HepG2 (cell line): Measurements from ENCODE around the gene ITSN2.

Experiments used
- CTCF ChIP-seq: sonication (generic); formaldehyde crosslinking; IDR thresholded peaks from 2 replicates; pipeline ENCODE4 v1.5.0; 2020; ENCODE audit warnings: mild to moderate bottlenecking, missing genetic modification reagents, moderate library complexity
- EZH2 ChIP-seq: conservative IDR thresholded peaks from 2 replicates; pipeline ENCODE4 v1.6.1; 2012; ENCODE audit warnings: mild to moderate bottlenecking, low read depth, low read length, moderate library complexity
- HDAC1 ChIP-seq: sonication (generic); formaldehyde crosslinking; IDR thresholded peaks from 2 replicates; pipeline ENCODE4 v1.5.1; 2020; ENCODE audit warnings: mild to moderate bottlenecking, missing genetic modification reagents
- HDAC2 ChIP-seq: sonication (generic); formaldehyde crosslinking; IDR thresholded peaks from 2 replicates; pipeline ENCODE4 v1.4.0; 2020; ENCODE audit warnings: missing genetic modification reagents
- IRF2 ChIP-seq: IDR thresholded peaks from 2 replicates; pipeline ENCODE4 v1.6.1; 2018; ENCODE audit warnings: missing genetic modification reagents, missing compliant biosample characterization
- JUNB ChIP-seq: sonication (generic); formaldehyde crosslinking; IDR thresholded peaks from 2 replicates; pipeline ENCODE4 v1.8.0; 2022; ENCODE audit warnings: missing genetic modification reagents, mild to moderate bottlenecking, borderline replicate concordance
- KAT7 ChIP-seq: IDR thresholded peaks from 2 replicates; pipeline ENCODE4 v1.6.1; 2018; ENCODE audit warnings: borderline replicate concordance, missing compliant biosample characterization
- NCOA1 ChIP-seq: sonication (generic); formaldehyde crosslinking; IDR thresholded peaks from 2 replicates; pipeline ENCODE4 v1.9.0; 2021; ENCODE audit warnings: missing genetic modification reagents
- POLR2A ChIP-seq, 2 experiments: IDR thresholded peaks; 2 replicates each; pipeline ENCODE4 v1.6.1; 2011; ENCODE audit warnings: low read depth in 2 of 2, low read length in 2 of 2, mild to moderate bottlenecking in 1 of 2, moderate library complexity in 1 of 2; ENCODE audit not compliant: insufficient read depth in 1 of 2
- POLR2AphosphoS5 ChIP-seq: IDR thresholded peaks from 2 replicates; pipeline ENCODE4 v1.6.1; 2012; ENCODE audit warnings: low read depth, low read length
- ZBTB3 ChIP-seq: sonication (generic); formaldehyde crosslinking; IDR thresholded peaks from 2 replicates; pipeline ENCODE4 v1.4.0; 2020; ENCODE audit warnings: low read depth, mild to moderate bottlenecking, moderate library complexity, missing genetic modification reagents, borderline replicate concordance
- ZNF121 ChIP-seq: sonication (generic); formaldehyde crosslinking; IDR thresholded peaks from 2 replicates; pipeline ENCODE4 v1.5.0; 2020; ENCODE audit warnings: mild to moderate bottlenecking, missing genetic modification reagents
- ZNF276 ChIP-seq: sonication (generic); formaldehyde crosslinking; IDR thresholded peaks from 2 replicates; pipeline ENCODE4 v1.4.0; 2020; ENCODE audit warnings: mild to moderate bottlenecking, low read depth, missing genetic modification reagents
- ZNF550 ChIP-seq: sonication (generic); formaldehyde crosslinking; IDR thresholded peaks from 2 replicates; pipeline ENCODE4 v1.4.0; 2020; ENCODE audit warnings: mild to moderate bottlenecking, missing genetic modification reagents, borderline replicate concordance

GRCh38 chr2:24382363-24383073, 22.2 kb upstream of the ITSN2 start:
- no peak for TF ChIP-seq POLR2AphosphoS5
- TF ChIP-seq ZNF550 (CRISPR knock-in tag), result no peak
- peak; percentile 67 for TF ChIP-seq CTCF (CRISPR knock-in tag)
- TF ChIP-seq POLR2A (IDR thresholded peaks at IDR 0.05; ENCODE audit: insufficient read depth in 1 of 2, low read depth in 2 of 2, low read length in 2 of 2), result no peak
- TF ChIP-seq IRF2 (CRISPR knock-in tag), result no peak
- TF ChIP-seq HDAC1 (CRISPR knock-in tag), result no peak
- no peak for TF ChIP-seq EZH2
- TF ChIP-seq ZNF276 (CRISPR knock-in tag), result no peak
- no peak for TF ChIP-seq HDAC2 (CRISPR knock-in tag)
- TF ChIP-seq KAT7 (CRISPR knock-in tag), result no peak
- no peak for TF ChIP-seq NCOA1 (CRISPR knock-in tag)
- no peak for TF ChIP-seq ZNF121 (CRISPR knock-in tag)
- TF ChIP-seq ZBTB3 (CRISPR knock-in tag), result no peak
- no peak for TF ChIP-seq JUNB (CRISPR knock-in tag)
